Measurements from ENCODE around the gene APRT.
A peak's percentile ranks its signal among the peaks of the same experiment; 100 is the strongest.

The APRT gene

DNA sequence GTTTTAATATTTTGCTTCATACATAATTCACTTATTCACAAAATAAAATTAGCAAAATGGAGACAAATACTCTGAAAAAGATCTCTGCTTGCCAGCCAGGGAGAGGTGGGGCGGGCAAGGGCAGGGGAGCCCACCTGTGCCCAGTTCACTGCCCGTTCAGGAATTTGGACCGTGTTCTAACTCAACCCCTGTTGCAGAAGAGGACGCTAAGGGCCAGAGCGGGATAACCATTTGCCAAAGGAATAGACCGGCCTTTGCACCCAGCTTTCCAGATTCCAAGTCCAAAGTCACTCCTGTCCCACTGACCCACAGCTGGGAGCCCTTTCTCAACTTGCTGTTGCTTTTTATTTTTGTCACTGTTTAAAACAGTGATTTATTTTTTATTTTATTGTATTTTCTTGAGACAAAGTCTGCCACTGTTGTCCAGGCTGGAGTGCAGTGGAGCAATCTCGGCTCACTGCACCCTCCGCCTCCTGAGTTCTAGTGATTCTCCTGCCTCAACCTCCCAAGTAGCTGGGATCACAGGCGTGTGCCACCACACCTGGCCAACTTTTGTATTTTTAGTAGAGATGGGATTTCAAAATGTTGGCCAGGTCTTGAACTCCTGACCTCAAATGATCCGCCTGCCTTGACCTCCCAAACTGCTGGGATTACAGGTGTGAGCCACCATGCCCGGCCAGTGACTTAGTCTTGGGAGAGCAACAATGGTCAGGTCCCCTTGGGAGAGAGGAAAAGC, 24.0 kb downstream of the APRT start:
- H3K27me3 ChIP-seq (ENCODE audit: insufficient read depth, poor library complexity, severe bottlenecking) = no peaks in the 10 kb centered on the region
- DNase-seq (ENCODE audit: low read depth in 1 of 2, low spot score in 1 of 2) = no peak
- TF ChIP-seq GABPA (IDR thresholded peaks at IDR 0.05; ENCODE audit: low read depth) (no peak), SPI1 (IDR thresholded peaks at IDR 0.05; ENCODE audit: borderline replicate concordance, low read depth) (no peak), REST (IDR thresholded peaks at IDR 0.05; ENCODE audit: insufficient replicate concordance, low read depth) (no peak), POLR2AphosphoS5 (IDR thresholded peaks at IDR 0.05; ENCODE audit: low read depth) (no peak)
- TF ChIP-seq, protein P1, sequence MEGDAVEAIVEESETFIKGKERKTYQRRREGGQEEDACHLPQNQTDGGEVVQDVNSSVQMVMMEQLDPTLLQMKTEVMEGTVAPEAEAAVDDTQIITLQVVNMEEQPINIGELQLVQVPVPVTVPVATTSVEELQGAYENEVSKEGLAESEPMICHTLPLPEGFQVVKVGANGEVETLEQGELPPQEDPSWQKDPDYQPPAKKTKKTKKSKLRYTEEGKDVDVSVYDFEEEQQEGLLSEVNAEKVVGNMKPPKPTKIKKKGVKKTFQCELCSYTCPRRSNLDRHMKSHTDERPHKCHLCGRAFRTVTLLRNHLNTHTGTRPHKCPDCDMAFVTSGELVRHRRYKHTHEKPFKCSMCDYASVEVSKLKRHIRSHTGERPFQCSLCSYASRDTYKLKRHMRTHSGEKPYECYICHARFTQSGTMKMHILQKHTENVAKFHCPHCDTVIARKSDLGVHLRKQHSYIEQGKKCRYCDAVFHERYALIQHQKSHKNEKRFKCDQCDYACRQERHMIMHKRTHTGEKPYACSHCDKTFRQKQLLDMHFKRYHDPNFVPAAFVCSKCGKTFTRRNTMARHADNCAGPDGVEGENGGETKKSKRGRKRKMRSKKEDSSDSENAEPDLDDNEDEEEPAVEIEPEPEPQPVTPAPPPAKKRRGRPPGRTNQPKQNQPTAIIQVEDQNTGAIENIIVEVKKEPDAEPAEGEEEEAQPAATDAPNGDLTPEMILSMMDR (IDR thresholded peaks at IDR 0.05; ENCODE audit: insufficient read depth, low read length) = no peak
- H3K4me3 ChIP-seq (replicated peaks; ENCODE audit: insufficient read depth, low read length) = no peak overlapping the region
- no peak overlapping the region for H3K27ac ChIP-seq (replicated peaks)

DNA sequence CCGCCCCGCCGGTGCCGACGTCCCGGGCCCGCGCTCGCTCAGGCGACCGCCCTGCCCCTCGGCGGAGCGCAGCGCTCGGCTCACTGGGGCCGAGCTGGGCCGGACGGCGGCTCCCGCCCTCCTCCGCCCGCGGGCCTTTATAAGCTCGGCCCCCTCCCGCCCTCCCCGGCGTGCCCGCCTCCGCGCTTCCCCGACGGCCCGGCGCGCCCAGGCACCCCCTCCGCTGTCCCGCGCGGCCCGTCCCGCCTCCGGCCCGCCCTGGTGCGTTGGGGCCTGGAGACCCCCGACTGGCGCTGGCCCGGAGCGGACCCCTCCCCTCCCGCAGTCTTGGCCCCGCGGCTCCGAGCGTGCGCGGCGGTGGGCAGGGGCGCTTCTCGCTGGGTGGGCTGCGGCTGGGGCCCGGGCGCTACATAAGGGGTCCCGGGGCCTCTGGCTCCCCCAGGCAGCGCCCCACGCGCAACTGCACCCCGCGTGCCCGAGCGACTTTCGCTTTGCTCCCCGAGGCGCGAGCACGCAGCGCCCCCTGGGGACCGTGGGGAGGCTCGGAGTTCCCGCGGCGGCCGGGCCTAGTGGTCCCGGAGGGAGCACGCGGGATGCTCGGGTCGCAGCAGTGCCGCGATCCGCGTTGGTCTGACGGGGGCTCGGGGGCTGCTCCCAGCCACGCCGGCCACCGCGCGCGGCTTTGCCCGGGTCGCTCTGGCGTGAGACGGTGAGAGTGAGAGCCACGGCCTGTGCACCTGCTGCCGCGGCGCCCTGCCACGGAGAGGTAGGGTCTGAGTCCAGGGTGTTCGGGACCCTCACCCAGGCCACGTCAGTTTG, 26.4 kb downstream of the APRT start, which contains the start of gene PIEZO1:
PIEZO1 (minus strand) TSS at position 115 of the 819 bp plus-strand sequence. CDS start 256 bp downstream, outside the sequence.
- peak within 1 kb of the TSS; percentile 71 for H3K4me3 ChIP-seq (replicated peaks; ENCODE audit: insufficient read depth, low read length)
- no peak for TF ChIP-seq GABPA (IDR thresholded peaks at IDR 0.05; ENCODE audit: low read depth)
- no peak for TF ChIP-seq REST (IDR thresholded peaks at IDR 0.05; ENCODE audit: insufficient replicate concordance, low read depth)
- TF ChIP-seq SPI1 (IDR thresholded peaks at IDR 0.05; ENCODE audit: borderline replicate concordance, low read depth) = no peak
- peak; percentile 15; the same call in 1 of the 2 replicates for TF ChIP-seq POLR2AphosphoS5 (IDR thresholded peaks at IDR 0.05; ENCODE audit: low read depth)
- TF ChIP-seq, protein P1 (IDR thresholded peaks at IDR 0.05; ENCODE audit: insufficient read depth, low read length) = no peak
- peak in 1 of 2 experiments; percentile 41 for DNase-seq (ENCODE audit: low read depth in 1 of 2, low spot score in 1 of 2)
- H3K27ac ChIP-seq (replicated peaks) = peak within 1 kb of the TSS; percentile 72
- no peaks in the 10 kb centered on the region for H3K27me3 ChIP-seq (ENCODE audit: insufficient read depth, poor library complexity, severe bottlenecking)

GRCh38 chr16:88784856-88785105, 26.9 kb downstream of the APRT start:
- DNase-seq (ENCODE audit: low read depth in 1 of 2, low spot score in 1 of 2) = no peak
- Histone ChIP-seq H3K4me3 (replicated peaks; ENCODE audit: insufficient read depth, low read length) (peak overlapping the region; percentile 71), H3K27ac (replicated peaks) (no peak overlapping the region), H3K27me3 (ENCODE audit: insufficient read depth, poor library complexity, severe bottlenecking) (no peaks in the 10 kb centered on the region)
- TF ChIP-seq SPI1 (IDR thresholded peaks at IDR 0.05; ENCODE audit: borderline replicate concordance, low read depth) = no peak
- TF ChIP-seq REST (IDR thresholded peaks at IDR 0.05; ENCODE audit: insufficient replicate concordance, low read depth) = no peak
- TF ChIP-seq POLR2AphosphoS5 (IDR thresholded peaks at IDR 0.05; ENCODE audit: low read depth) = no peak
- no peak for TF ChIP-seq GABPA (IDR thresholded peaks at IDR 0.05; ENCODE audit: low read depth)
- TF ChIP-seq, protein P1 (IDR thresholded peaks at IDR 0.05; ENCODE audit: insufficient read depth, low read length) = no peak
